ENCODE results near the gene ZBTB34.
A peak's percentile ranks its signal among the peaks of the same experiment; 100 is the strongest.

Gene ZBTB34

GRCh38 chr9:126844085-126844484 is 16.4 kb upstream of the ZBTB34 start:
- no peak for DNase-seq

- no peak for DNase-seq
Observed at GRCh38 chr9:126847051-126847450, 13.4 kb upstream of the ZBTB34 start.

GRCh38 chr9:126849591-126850225 is 10.7 kb upstream of the ZBTB34 start:
- DNase-seq = no peak

- DNase-seq = no peak
Observed at GRCh38 chr9:126851286-126851880, 9.1 kb upstream of the ZBTB34 start.

GRCh38 chr9:126852086-126852688 is 8.3 kb upstream of the ZBTB34 start:
- DNase-seq = no peak

GRCh38 chr9:126853667-126854066 is 6.8 kb upstream of the ZBTB34 start:
- no peak for DNase-seq

- no peak for DNase-seq
Observed at GRCh38 chr9:126854734-126855133, 5.7 kb upstream of the ZBTB34 start.

- no peak for DNase-seq
Observed at GRCh38 chr9:126856326-126856877, 4.0 kb upstream of the ZBTB34 start.

- no peak for DNase-seq
Observed at GRCh38 chr9:126857261-126857960, 3.0 kb upstream of the ZBTB34 start.

- DNase-seq = no peak
Observed at GRCh38 chr9:126859111-126859510, 1.3 kb upstream of the ZBTB34 start.

GRCh38 chr9:126860757-126861466 is 473 bp downstream of the ZBTB34 start:
- DNase-seq = peak; percentile 8

GRCh38 chr9:126861707-126862103 is 1.3 kb downstream of the ZBTB34 start:
- DNase-seq = no peak

- DNase-seq = no peak
Observed at GRCh38 chr9:126862104-126862761, 1.8 kb downstream of the ZBTB34 start.

- no peak for DNase-seq
Observed at GRCh38 chr9:126864771-126865170, 4.3 kb downstream of the ZBTB34 start.

GRCh38 chr9:126869368-126869767 is 8.9 kb downstream of the ZBTB34 start:
- DNase-seq = no peak

GRCh38 chr9:126872516-126872915 is 12.1 kb downstream of the ZBTB34 start:
- DNase-seq = no peak

GRCh38 chr9:126874546-126875314 is 14.3 kb downstream of the ZBTB34 start:
- DNase-seq = no peak

- DNase-seq = no peak
Observed at GRCh38 chr9:126875756-126876510, 15.5 kb downstream of the ZBTB34 start.

- no peak for DNase-seq
Observed at GRCh38 chr9:126876531-126876930, 16.1 kb downstream of the ZBTB34 start.

- peak; percentile 24 for DNase-seq
Observed at GRCh38 chr9:126877418-126877817, 17.0 kb downstream of the ZBTB34 start.

- no peak for DNase-seq
Observed at GRCh38 chr9:126879288-126879687, 18.8 kb downstream of the ZBTB34 start.
